Measurements from ENCODE around the gene SNAPC4.

GRCh38 chr9:136353088-136353487, 46.9 kb downstream of the SNAPC4 start:
- TF ChIP-seq CTCF (IDR thresholded peaks at IDR 0.05): no peak
- TF ChIP-seq SIN3A (IDR thresholded peaks at IDR 0.05; ENCODE audit: borderline replicate concordance, insufficient read depth, low read depth, low read length): no peak
- no peak for TF ChIP-seq REST (IDR thresholded peaks at IDR 0.05; ENCODE audit: insufficient read depth in 1 of 2, low read depth in 2 of 2, low read length in 1 of 2)
- no peak for TF ChIP-seq TCF7L2 (IDR thresholded peaks at IDR 0.05; ENCODE audit: low read depth, low read length)
